PC-9 (cell line): ENCODE data around the gene DUSP7.

Experiments
- CTCF ChIP-seq: fragments of 200-600 bp; sonication (generic); conservative IDR thresholded peaks from 2 replicates; pipeline ENCODE4 v1.6.1; 2017; ENCODE audit warnings: mixed run types, antibody characterized with exemption, mild to moderate bottlenecking, moderate library complexity
- EZH2 ChIP-seq: fragments of 200-600 bp; sonication (generic); IDR thresholded peaks from 2 replicates; pipeline ENCODE4 v1.8.0; 2017; ENCODE audit warnings: antibody characterized with exemption, low read depth

- TF ChIP-seq CTCF, result no peak
- no peak for TF ChIP-seq EZH2
Observed at GRCh38 chr3:52080830-52081719, 24.7 kb upstream of the DUSP7 start.
